ENCODE data around the gene HLA-E.
"Not testable (repeated sequence)": the region's sequence is repeated elsewhere in the genome, so short reads cannot be mapped to it uniquely, and the experiment has no call there.

The HLA-E gene

DNA sequence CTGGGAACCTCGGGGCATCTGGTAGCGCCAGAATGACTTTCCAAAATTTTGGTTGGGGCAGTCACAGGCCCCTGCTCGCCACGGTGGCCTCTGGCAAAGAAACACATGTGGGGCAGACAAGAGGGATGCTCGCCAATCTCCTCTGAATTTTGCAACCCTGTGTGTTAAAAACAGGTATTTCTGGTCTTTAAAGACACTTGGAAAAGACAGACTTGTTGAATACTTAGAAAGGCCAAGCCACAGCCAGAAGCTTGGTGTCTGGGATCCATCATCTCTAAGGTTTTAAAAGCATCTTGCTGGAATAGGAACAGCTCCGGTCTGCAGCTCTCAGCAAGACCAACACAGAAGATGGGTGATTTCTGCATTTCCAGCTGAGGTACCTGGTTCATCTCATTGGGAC, 31.2 kb downstream of the HLA-E start:
- FAIRE-seq: no peak
- no peak for TF ChIP-seq TAF1 (IDR thresholded peaks at IDR 0.05; ENCODE audit: low read depth, low read length)
- no peak for TF ChIP-seq POLR2A (IDR thresholded peaks at IDR 0.05; ENCODE audit: low read depth, low read length)
- no peak for TF ChIP-seq POU2F2 (IDR thresholded peaks at IDR 0.05; ENCODE audit: low read depth, low read length)

DNA sequence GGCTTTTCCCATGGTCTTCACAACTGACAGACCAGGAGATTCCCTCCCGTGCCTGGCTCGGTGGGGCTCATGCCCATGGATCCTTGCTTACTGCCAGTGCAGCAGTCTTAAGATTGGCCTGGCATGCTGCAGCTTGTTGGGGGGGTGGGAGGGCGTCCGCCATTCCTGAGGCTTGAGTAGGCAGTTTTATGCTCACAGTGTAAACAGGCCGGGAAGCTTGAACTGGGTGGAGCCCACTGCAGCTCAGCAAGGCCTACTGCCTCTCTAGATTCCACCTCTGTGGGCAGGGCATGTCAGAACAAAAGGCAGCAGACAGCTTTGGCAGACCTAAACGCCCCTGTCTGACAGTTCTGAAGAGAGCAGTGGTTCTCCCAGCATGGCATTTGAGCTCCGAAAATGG, 31.8 kb downstream of the HLA-E start:
- FAIRE-seq; DNase-seq (ENCODE audit: insufficient read length, low spot score): not testable (repeated sequence)

More for the DNA sequence above, 31.2 kb downstream of the HLA-E start:
- DNase-seq (ENCODE audit: insufficient read length, low spot score): no peak

DNA sequence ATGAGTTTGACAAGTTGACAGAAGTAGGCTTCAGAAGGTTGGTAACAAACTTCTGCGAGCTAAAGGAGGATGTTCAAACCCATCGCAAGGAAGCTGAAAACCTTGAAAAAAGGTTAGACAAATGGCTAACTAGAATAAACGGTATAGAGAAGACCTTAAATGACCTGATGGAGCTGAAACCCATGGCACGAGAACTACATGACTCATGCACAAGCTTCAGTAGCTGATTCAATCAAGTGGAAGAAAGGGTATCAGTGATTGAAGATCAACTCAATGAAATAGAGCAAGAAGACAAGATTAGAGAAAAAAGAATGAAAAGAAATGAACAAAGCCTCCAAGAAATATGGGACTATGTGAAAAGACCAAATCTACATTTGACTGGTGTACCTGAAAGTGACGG, 32.6 kb downstream of the HLA-E start:
- FAIRE-seq; DNase-seq (ENCODE audit: insufficient read length, low spot score): not testable (repeated sequence)

DNA sequence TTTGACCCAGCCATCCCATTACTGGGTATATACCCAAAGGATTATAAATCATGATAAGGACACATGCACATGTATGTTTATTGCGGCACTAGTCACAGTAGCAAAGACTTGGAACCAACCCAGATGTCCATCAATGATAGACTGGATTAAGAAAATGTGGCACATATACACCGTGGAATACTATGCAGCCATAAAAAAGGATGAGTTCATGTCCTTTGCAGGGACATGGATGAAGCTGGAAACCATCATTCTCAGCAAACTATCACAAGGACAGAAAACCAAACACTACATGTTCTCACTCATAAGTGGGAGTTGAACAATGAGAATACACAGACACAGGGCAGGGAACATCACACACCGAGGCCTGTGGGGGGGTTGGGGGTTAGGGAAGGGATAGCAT, 37.1 kb downstream of the HLA-E start:
- DNase-seq (ENCODE audit: insufficient read length, low spot score); FAIRE-seq: not testable (repeated sequence)

DNA sequence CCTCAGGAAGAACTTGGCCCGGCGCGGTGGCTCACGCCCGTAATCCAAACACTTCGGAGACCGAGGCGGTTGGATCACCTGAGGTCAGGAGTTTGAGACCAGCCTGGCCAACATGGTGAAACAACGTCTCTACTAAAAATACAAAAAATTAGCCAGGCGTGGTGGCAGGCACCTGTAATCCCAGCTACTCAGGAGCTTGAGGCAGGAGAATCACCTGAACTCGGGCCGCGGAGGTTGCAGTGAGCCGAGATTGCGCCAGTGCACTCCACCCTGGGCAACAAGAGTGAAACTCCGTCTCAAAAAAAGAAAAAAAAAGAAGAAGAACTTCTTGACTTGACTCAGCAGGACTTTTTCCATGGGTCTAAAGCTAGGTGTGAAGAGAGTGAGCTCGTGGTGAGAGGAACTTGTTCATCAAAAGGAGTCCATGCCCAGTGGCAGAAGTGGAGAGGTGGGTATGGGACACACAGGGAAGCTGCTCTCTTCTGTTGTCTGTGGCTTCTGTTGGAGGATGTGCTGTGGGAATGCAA, 40.1 kb downstream of the HLA-E start:
- DNase-seq (ENCODE audit: insufficient read length, low spot score): peak; percentile 37

DNA sequence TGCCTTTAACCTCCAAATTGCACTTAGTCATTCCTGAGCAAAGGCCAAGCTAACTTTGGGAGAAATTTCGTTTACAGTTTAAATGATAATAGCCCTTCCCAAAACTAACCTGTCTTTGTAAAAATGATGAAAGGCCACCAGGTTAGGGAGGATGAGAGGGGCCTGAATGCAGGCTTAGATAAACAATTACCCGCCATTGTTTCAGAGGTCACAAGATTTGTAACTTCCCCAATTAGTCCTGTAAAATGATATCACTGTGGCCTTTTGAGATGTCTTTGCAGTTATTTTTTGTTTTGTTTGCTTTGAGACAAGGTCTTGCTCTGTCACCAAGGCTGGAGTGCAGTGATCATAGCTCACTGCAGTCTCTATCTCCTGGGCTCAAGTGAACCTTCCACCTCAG, 40.7 kb downstream of the HLA-E start:
- TF ChIP-seq POLR2AphosphoS5 (IDR thresholded peaks at IDR 0.05; ENCODE audit: low read depth, low read length): no peak
- no peak for TF ChIP-seq TAF1 (IDR thresholded peaks at IDR 0.05; ENCODE audit: low read depth, low read length)
- no peak for TF ChIP-seq PAX5 (IDR thresholded peaks at IDR 0.05; ENCODE audit: insufficient read depth, low read length, severe bottlenecking)
- TF ChIP-seq SPI1 (IDR thresholded peaks at IDR 0.05; ENCODE audit: low read depth, low read length): no peak
- TF ChIP-seq POLR2A (IDR thresholded peaks at IDR 0.05; ENCODE audit: low read depth, low read length): no peak
- no peak for TF ChIP-seq POU2F2 (IDR thresholded peaks at IDR 0.05; ENCODE audit: low read depth, low read length)
- peak; percentile 5 for FAIRE-seq
- DNase-seq (ENCODE audit: insufficient read length, low spot score): no peak

More for the DNA sequence above, 40.1 kb downstream of the HLA-E start:
- FAIRE-seq: not testable (repeated sequence)

DNA sequence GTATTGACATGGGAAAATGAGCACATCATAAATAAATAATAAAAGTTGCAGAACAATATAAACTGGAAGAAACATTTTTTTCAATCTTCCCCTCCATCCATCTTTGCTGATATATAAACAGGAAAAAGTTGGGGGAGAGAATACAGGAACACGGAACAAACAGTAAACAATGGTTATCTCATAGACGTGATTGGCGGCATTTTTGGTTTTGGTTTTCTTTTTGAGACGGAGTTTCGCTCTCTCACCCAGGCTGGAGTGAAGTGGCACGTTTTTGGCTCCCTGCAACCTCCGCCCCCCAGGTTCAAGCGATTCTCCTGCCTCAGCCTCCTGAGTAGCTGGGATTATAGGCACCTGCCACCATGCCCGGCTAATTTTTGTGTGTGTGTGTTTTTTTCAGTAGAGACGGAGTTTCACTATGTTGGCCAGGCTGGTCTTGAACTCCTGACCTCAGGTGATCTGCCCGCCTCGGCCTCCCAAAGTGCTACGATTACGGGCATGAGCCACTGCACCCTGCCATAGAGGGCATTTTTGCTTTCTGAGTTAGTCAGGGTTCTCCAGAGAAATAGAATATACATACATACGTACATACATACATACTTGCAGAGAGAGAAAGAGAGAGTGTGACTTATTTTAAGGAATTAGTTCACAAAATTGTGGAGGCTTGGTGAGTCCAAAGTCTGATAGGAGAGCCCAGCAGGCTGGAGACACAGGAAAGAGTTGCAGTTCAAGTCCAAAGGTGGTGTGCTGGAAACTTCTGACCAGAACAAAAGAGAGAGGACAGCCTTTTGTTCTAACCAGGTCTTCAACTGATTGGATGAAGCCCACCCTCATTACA, 44.4 kb downstream of the HLA-E start:
- TF ChIP-seq SPI1 (IDR thresholded peaks at IDR 0.05; ENCODE audit: low read depth, low read length) (no peak), POU2F2 (IDR thresholded peaks at IDR 0.05; ENCODE audit: low read depth, low read length) (no peak), PAX5 (IDR thresholded peaks at IDR 0.05; ENCODE audit: insufficient read depth, low read length, severe bottlenecking) (no peak), POLR2AphosphoS5 (IDR thresholded peaks at IDR 0.05; ENCODE audit: low read depth, low read length) (no peak)
- DNase-seq (ENCODE audit: insufficient read length, low spot score): no peak
- no peak for FAIRE-seq

DNA sequence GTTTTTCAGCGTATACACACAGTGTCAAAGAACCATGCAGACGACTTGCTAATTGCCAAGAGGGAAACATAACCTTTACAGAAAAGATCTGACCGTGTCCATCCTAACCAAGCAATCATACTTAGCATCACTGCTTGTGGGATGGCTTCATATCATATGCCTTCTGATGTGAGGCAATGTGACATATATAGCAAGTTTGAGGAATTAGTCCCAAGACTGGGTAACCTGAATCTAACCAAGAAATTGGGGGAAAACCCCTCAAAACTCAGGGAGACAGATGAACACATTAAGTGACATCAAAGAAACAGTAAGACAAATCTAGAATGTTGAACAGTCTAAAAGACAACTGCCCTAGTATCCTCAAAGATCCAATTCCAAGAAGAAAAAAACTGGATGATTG, 48.6 kb downstream of the HLA-E start:
- FAIRE-seq (no peak), DNase-seq (ENCODE audit: insufficient read length, low spot score) (no peak)
- TF ChIP-seq SPI1 (IDR thresholded peaks at IDR 0.05; ENCODE audit: low read depth, low read length) (no peak), TAF1 (IDR thresholded peaks at IDR 0.05; ENCODE audit: low read depth, low read length) (no peak), PAX5 (IDR thresholded peaks at IDR 0.05; ENCODE audit: insufficient read depth, low read length, severe bottlenecking) (no peak), POLR2A (IDR thresholded peaks at IDR 0.05; ENCODE audit: low read depth, low read length) (no peak), POU2F2 (IDR thresholded peaks at IDR 0.05; ENCODE audit: low read depth, low read length) (no peak), POLR2AphosphoS5 (IDR thresholded peaks at IDR 0.05; ENCODE audit: low read depth, low read length) (no peak)

DNA sequence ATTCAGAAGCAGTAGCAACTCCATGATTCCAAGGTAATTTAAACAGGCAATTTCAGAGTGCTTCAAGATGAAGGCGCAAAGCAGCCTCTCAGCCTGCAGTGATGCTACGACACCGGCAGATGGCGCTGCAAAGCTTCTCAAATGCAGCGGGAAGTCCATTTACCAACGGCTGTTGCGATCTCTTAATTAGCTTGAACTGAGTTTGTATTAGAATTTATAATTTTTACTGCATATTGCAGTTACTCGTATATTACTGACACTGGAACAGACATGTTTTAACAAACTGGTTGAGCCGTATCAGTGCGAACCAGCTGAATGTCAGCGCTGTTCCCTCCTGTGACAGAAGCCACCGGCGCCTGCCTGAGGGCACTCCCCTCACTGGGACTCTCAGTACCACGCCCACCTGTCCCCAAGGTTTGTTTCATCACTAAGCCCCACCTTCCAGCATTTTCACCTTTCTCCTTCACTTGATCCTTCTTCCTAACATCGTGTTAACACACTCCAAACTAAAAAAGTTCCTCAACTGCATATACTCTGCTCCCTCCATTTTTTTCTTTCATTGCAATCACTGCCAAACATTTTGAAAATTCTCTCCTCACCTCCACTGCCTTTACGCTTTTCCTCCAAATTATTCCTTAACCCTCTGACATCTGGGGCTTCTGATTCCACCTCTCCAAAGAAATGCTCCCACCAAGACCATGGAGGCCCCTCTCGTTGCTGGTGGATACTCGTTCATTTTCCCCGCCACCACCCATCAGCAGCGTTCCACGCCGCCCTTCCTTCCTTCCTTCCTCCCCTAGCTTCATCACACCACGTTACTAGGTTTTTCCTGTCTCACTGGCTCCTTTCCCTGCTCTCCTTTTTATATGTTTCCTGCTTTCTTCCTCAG, 52.5 kb downstream of the HLA-E start:
- TF ChIP-seq POU2F2 (IDR thresholded peaks at IDR 0.05; ENCODE audit: low read depth, low read length) (0 out of 2 replicates have a peak, but pooled peaks have one; percentile 13), POLR2A (IDR thresholded peaks at IDR 0.05; ENCODE audit: low read depth, low read length) (no peak)
- FAIRE-seq: peak; percentile 85
- DNase-seq (ENCODE audit: insufficient read length, low spot score): peak; percentile 43

DNA sequence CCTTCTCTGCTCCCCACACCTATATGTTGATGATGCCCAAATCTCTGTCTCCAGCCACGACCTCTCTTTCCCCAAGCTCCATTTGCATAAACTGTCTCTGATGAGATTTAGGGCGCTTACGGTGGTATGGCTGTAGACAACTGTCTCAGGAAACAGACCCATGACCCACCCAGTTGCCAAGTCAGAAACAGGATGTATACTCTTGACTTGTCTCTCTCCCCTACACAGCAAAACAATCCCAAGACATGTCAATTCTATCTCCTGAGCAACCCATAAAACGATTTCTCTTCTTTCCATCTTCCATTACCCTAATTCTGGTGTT, 53.1 kb downstream of the HLA-E start:
- TF ChIP-seq POLR2A (IDR thresholded peaks at IDR 0.05; ENCODE audit: low read depth, low read length) (no peak), SPI1 (IDR thresholded peaks at IDR 0.05; ENCODE audit: low read depth, low read length) (no peak), TAF1 (IDR thresholded peaks at IDR 0.05; ENCODE audit: low read depth, low read length) (no peak), POLR2AphosphoS5 (IDR thresholded peaks at IDR 0.05; ENCODE audit: low read depth, low read length) (no peak), PAX5 (IDR thresholded peaks at IDR 0.05; ENCODE audit: insufficient read depth, low read length, severe bottlenecking) (no peak), POU2F2 (IDR thresholded peaks at IDR 0.05; ENCODE audit: low read depth, low read length) (no peak)
- DNase-seq (ENCODE audit: insufficient read length, low spot score): no peak
- peak; percentile 61 for FAIRE-seq

DNA sequence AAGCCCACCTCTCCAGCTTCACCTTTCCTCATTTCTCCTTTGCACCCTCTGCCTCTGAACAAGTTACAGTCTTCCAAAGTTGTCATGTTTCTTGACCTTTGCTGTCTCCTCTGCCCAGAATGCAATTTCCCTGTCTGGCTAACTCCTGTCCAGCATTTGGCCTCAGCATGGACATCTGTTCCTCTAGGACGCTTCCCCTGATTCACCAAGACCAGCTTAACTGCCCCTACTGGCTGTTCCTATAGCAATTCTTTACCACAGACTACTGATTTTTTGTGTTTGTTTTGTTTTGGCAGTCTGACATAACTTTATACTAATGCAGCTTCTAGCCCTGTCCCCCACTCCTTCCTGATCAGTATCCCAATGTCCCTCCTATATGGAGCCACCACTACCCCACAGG, 53.6 kb downstream of the HLA-E start:
- no peak for DNase-seq (ENCODE audit: insufficient read length, low spot score)
- no peak for TF ChIP-seq POLR2AphosphoS5 (IDR thresholded peaks at IDR 0.05; ENCODE audit: low read depth, low read length)
- no peak for TF ChIP-seq SPI1 (IDR thresholded peaks at IDR 0.05; ENCODE audit: low read depth, low read length)
- TF ChIP-seq PAX5 (IDR thresholded peaks at IDR 0.05; ENCODE audit: insufficient read depth, low read length, severe bottlenecking): no peak
- TF ChIP-seq POU2F2 (IDR thresholded peaks at IDR 0.05; ENCODE audit: low read depth, low read length): no peak
- TF ChIP-seq POLR2A (IDR thresholded peaks at IDR 0.05; ENCODE audit: low read depth, low read length): no peak
- no peak for TF ChIP-seq TAF1 (IDR thresholded peaks at IDR 0.05; ENCODE audit: low read depth, low read length)
- peak; percentile 20 for FAIRE-seq
